Stimulated activated CD4-positive, alpha-beta T cell treated with anti-CD3 and anti-CD28 coated beads, Interleukin-4, amount 100 ng/mL, for 24 hours (primary cell): ENCODE data around the gene AQP10.
"Not testable (repeated sequence)": the region's sequence is repeated elsewhere in the genome, so short reads cannot be mapped to it uniquely, and the experiment has no call there.

Experiments
- DNase-seq: peaks from one replicate; pipeline ENCODE4 v3.0.0-alpha.2; 2020

AQP10 gene, protein sequence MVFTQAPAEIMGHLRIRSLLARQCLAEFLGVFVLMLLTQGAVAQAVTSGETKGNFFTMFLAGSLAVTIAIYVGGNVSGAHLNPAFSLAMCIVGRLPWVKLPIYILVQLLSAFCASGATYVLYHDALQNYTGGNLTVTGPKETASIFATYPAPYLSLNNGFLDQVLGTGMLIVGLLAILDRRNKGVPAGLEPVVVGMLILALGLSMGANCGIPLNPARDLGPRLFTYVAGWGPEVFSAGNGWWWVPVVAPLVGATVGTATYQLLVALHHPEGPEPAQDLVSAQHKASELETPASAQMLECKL

DNA sequence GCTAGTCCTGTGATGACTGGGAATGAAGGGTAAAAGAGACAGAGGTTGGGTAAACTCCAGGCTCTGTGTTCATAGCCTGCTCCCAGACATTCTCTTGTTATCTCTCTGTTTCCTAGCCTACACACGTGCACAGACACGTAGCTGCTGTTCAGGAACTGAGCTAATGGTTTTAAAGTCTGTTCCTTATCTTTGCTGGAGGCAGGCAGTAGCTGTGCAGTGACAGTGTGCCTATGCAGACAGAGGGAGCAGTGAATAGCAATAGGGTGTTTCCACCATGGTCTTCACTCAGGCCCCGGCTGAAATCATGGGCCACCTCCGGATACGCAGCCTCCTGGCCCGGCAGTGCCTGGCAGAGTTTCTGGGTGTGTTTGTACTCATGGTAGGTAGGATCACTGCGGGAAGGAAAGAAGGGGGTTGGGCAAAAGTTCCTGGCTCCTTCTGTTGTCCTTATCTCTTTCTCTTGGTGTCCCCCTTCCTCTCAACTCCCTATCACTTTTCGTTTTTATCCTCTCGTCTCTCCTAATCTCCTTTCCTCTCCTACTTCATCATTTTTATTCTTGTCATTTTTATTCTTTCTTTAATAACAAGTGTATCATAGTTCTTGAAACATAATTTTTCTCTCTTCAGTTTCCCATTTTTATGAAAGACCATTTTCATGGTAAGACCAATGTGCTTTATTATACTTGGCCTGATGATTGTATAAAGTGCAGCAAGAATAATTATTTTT is at the start of gene AQP10:
Gene AQP10, plus strand, starts transcription at position 212 of the 727 bp plus-strand sequence. Its CDS starts 63 bp downstream, at position 275.
- no peak for DNase-seq

GRCh38 chr1:154272217-154272998 is 48.5 kb upstream of the AQP10 start, which contains the start of gene HAX1:
TSS of gene HAX1 (plus strand) at chr1:154272629. CDS start at chr1:154272724, 95 bp downstream.
- DNase-seq: peak; percentile 98

- DNase-seq: no peak
Measured at GRCh38 chr1:154272999-154273563, 47.8 kb upstream of the AQP10 start.

- DNase-seq: peak; percentile 25
Measured at GRCh38 chr1:154276797-154277196, 44.1 kb upstream of the AQP10 start.

GRCh38 chr1:154287591-154287990 is 33.3 kb upstream of the AQP10 start:
- not testable (repeated sequence) for DNase-seq

- DNase-seq: no peak
Measured at GRCh38 chr1:154288661-154289060, 32.2 kb upstream of the AQP10 start.

DNA sequence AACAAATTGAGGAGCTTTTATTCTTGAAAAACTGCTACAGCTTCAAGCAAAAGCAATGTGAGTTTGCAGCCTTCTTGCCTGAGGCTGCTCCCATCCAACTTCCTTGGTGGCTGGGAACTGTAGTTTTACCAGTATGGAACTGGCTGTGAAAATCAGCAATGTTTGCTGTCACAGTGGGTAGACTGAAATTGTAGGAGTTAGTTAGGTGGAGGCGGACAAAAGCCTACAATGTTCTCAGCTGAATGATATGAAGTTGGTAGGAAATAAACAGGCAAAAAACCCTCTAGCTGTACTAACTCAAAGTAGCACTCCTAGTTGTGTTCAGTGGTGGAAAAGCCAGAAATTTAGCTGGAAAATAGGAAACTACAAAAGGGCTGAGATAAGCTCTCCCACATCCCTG is 30.0 kb upstream of the AQP10 start:
- no peak for DNase-seq

- no peak for DNase-seq
Measured at GRCh38 chr1:154295408-154296235, 25.3 kb upstream of the AQP10 start.

DNA sequence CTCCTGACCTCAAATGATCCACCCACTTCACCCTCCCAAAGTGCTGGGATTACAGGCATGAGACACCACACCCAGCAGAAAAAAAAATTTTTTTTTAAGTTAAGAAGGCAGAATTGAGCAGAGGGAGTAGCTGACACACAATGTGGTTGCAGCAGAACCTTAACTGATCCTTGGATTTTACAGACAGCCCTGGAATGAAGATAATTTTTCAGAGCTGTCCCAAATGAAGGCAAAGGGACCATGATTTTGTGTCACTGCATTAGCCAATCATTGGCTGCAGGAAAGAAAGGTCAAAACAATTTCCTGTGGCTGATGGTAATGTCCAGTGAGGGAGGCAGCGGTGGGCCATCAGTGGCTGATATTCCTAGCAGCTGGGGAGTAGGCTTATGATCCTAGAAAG is 19.3 kb upstream of the AQP10 start:
- no peak for DNase-seq

- DNase-seq: peak; percentile 63
Measured at GRCh38 chr1:154304664-154305337, 16.1 kb upstream of the AQP10 start.

- no peak for DNase-seq
Measured at GRCh38 chr1:154306151-154306550, 14.7 kb upstream of the AQP10 start.

DNA sequence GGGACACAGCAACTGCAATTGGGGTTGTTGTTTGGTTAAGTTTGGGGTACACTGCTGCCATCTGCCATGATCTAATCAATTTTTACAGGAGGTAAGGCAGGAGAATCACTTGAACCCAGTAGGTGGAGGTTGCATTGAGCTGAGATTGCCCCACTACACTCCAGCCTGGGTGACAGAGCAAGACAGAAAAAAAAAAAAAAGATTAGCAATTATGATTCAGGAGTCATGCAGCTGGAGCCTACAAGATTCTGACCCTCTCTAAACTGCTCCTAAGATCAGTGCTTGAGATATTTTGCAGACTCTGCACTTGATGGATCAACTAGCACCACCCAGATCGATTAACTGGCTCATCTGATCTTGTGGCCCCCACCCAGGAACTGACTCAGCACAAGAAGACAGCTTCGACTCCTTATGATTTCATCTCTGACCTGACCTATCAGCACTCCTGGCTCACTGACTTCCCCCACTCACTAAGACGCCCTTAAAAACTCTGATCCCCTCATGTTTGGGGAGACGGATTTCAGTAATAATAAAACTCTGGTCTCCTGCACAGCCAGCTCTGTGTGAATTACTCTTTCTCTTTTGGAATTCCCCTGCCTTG is 13.1 kb upstream of the AQP10 start:
- DNase-seq: not testable (repeated sequence)

DNA sequence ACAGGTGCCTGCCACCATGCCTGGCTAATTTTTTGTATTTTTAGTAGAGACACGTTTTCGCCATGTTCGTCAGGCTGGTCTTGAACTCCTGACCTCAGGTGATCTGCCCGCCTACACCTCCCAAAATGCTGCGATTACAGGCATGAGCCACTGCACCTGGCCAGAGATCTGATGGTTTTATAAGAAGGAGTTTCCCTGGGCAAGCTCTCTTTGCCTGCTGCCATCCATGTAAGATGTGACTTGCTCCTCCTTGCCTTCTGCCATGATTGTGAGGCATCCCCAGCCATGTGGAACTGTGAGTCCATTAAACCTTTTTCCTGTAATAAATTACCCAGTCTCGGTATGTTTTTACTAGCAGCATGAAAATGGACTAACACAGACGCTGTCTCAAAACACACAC is 11.8 kb upstream of the AQP10 start:
- DNase-seq: not testable (repeated sequence)

- DNase-seq: not testable (repeated sequence)
Measured at GRCh38 chr1:154312229-154313065, 8.4 kb upstream of the AQP10 start.

GRCh38 chr1:154313066-154313356 is 7.9 kb upstream of the AQP10 start:
- no peak for DNase-seq

DNA sequence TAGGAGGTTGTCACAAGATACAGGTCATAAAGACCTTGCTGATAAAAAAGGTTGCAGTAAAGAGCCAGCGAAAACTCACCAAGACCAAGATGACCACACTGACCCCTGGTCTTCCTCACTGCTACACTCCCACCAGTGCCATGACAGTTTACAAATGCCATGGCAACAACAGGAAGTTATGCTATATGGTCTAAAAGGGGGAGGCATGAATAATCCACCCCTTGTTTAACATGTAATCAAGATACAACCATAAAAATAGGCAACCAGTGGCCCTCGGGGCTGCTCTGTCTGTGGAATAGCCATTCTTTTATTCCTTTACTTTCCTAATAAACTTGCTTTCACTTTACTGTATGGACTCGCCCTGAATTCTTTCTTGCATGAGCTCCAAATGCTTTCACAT is 6.7 kb upstream of the AQP10 start:
- DNase-seq: not testable (repeated sequence)

DNA sequence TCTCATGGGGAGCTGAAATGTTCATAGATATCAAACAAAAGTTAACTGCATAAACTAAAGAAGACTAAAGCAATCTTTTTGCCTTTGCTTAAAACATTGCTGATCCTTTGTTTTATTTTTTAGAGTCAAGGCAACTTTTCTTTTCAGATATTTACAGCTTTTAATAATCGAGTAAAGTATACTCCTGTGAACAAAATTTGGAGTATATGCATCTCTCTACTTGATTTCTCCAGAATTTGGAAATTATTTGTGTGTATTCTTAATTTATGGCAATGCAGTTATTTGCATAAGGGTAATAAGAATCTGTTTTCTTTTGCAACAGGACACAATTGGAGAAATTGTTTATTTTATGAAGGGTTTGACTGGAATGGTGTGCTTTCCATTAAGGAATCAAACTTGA is 4.2 kb upstream of the AQP10 start:
- no peak for DNase-seq

GRCh38 chr1:154318386-154318785 is 2.5 kb upstream of the AQP10 start:
- DNase-seq: no peak

DNA sequence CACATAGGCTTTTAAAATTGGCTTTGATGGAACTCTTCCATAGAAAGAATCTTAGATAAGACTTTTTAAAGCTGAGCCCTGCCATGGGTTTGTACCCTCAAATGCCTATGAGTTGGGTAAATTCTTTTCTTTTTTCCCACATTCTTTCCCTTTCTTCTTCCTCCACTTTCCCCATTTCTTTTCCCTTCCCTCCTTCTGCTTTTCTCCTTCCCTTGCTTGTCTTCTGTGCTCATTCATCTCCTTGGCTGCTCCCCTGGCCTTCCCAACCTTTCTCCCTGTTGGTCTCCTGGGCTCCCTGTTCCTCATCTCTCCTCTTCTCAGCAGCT is 679 bp downstream of the AQP10 start:
- not testable (repeated sequence) for DNase-seq

DNA sequence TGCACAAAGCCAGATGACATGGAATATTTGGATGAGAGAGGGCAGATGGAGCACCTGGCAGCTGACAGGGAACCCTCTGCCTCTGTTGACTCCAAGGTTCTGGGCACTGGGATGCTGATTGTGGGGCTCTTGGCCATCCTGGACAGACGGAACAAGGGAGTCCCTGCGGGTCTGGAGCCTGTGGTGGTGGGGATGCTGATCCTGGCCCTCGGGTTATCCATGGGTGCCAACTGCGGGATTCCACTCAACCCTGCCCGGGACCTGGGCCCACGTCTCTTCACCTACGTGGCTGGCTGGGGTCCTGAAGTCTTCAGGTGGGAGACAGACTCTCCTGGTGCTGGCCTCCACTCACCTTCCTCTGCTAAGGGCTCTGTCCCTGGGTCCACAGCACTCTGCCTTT is 2.6 kb downstream of the AQP10 start:
- DNase-seq: no peak

- DNase-seq: no peak
Measured at GRCh38 chr1:154324241-154324640, 3.3 kb downstream of the AQP10 start.
